Glutamatergic neuron (in vitro differentiated cells): Measurements from ENCODE around the gene CNBP. TPM values are rescaled to one million over a fixed set of nuclear protein-coding genes. Genes with fewer than 3 reads are reported as not detected.

Experiments
- DNase-seq: peaks from one replicate; pipeline ENCODE4 v3.0.0; 2022
- H3K27ac Mint-ChIP-seq: one replicate; pipeline ENCODE4 v1.8.0; 2020; ENCODE audit warnings: mild to moderate bottlenecking, mixed read lengths, inconsistent platforms; ENCODE audit not compliant: unreplicated experiment
- H3K27me3 Mint-ChIP-seq: one replicate; pipeline ENCODE4 v1.8.0; 2020; ENCODE audit warnings: mild to moderate bottlenecking, moderate library complexity, mixed read lengths, inconsistent platforms; ENCODE audit not compliant: unreplicated experiment
- H3K36me3 Mint-ChIP-seq: one replicate; pipeline ENCODE4 v1.8.0; 2020; ENCODE audit warnings: mild to moderate bottlenecking, mixed read lengths, inconsistent platforms; ENCODE audit not compliant: unreplicated experiment
- H3K4me1 Mint-ChIP-seq: one replicate; pipeline ENCODE4 v1.8.0; 2020; ENCODE audit warnings: mild to moderate bottlenecking, low read depth, mixed read lengths, inconsistent platforms; ENCODE audit not compliant: unreplicated experiment
- H3K4me3 Mint-ChIP-seq: one replicate; pipeline ENCODE4 v1.8.0; 2020; ENCODE audit warnings: mild to moderate bottlenecking, mixed read lengths, inconsistent platforms; ENCODE audit not compliant: unreplicated experiment
- H3K9me3 Mint-ChIP-seq: one replicate; pipeline ENCODE4 v1.8.0; 2020; ENCODE audit warnings: mild to moderate bottlenecking, moderate library complexity, mixed read lengths, inconsistent platforms; ENCODE audit not compliant: unreplicated experiment
- CTCF ChIP-seq: fragments of 200-600 bp; sonication (generic); IDR thresholded peaks from one replicate; pipeline ENCODE4 v1.5.0; 2021; ENCODE audit not compliant: partially characterized antibody, unreplicated experiment
- total RNA-seq: library from RNA; stranded (reverse); fragmentation: NEBNext Ultra II Directional; extraction: Animal tissue kit (Norgen Biotek cat#: 25700); gene quantifications from one replicate; pipeline ENCODE4 v1.2.1, GENCODE V29; 2021; ENCODE audit not compliant: unreplicated experiment

Gene CNBP
- total RNA-seq, 1 donor from 2014 or later: 177 TPM

- no peaks in the 10 kb centered on the region for H3K9me3 Mint-ChIP-seq
- H3K27ac Mint-ChIP-seq: no peak overlapping the region
- H3K4me1 Mint-ChIP-seq: peaks cover 3% of the 10 kb centered on the region
- DNase-seq: no peak
- H3K36me3 Mint-ChIP-seq: no peaks in the 10 kb centered on the region
- TF ChIP-seq CTCF: no peak
- H3K27me3 Mint-ChIP-seq: peaks cover 6% of the 10 kb centered on the region
- no peak overlapping the region for H3K4me3 Mint-ChIP-seq
These were observed 53.3 kb downstream of the CNBP start for GRCh38 chr3:129130291-129130813.

DNA sequence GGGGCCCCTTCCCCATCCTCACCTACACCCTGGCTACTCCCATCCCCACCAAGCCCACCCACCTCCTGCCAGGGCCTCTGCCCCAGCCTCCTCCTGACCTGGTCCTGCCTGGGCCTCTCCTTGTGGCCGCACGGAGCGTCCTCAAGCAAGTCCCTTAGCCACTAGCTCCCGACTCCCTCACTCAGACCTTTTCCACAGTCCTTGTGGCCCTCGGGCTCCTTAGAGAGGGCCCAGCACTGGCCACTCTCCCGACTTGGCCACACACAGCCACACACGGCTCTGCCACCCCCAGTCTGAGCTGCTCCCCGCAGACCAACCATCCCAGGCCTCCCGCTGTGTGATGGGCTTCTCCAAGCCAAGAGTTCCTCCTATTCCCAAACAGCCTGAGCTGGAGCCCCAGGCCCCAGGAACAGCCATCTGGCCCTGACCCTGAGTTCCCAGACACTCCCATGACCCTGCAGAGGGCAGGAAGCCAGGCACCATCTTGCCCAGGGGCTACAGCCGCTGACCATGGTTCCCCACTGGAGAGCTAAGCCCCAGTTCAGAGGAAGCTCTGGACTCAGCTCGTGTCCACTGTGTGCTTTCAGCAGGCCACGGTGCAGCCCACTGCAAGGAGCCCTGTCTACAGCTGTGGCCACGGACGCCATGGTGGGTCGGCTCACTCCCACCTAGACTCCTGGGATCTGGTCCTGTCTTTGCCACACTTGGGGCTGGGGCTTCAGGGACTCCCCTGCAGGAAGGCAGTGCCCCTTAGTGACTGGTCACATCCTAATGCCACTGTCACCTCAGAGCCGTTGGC lies 55.1 kb downstream of the CNBP start:
- no peak for DNase-seq
- H3K4me3 Mint-ChIP-seq: no peak overlapping the region
- peaks cover 4% of the 10 kb centered on the region for H3K27me3 Mint-ChIP-seq
- no peaks in the 10 kb centered on the region for H3K9me3 Mint-ChIP-seq
- no peak overlapping the region for H3K27ac Mint-ChIP-seq
- no peak for TF ChIP-seq CTCF
- H3K4me1 Mint-ChIP-seq: peaks cover 3% of the 10 kb centered on the region
- H3K36me3 Mint-ChIP-seq: no peaks in the 10 kb centered on the region

DNA sequence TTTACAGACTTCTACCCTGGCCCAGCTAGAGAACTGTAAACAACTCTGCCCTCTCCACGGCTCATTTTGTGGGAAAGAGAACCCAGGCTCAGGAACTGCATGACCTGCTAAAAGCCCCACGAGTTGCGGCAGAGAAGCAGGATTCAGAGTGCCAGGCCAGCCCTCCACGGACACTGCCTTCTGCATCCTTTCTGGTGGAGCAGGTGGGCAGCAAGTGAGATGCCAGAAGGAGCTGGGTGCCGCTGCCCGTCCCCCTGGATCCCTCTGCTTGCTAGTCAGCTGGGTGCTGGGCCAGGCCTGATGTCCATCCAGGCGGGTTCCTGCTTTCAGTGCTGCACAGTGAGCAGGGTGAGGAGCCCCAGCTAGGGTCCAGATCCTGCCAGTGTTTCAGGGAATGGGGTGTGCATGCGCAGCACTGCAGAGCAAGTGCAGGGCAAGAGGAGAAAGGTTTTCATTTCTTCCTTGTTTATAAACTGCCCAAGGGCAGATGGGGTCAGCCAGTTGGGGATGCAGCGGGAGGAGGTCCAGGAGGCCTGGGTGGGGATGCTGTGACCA lies 56.9 kb downstream of the CNBP start:
- no peaks in the 10 kb centered on the region for H3K36me3 Mint-ChIP-seq
- peaks cover 7% of the 10 kb centered on the region for H3K27me3 Mint-ChIP-seq
- H3K9me3 Mint-ChIP-seq: no peaks in the 10 kb centered on the region
- DNase-seq: no peak
- H3K4me3 Mint-ChIP-seq: no peak overlapping the region
- peaks cover 3% of the 10 kb centered on the region for H3K4me1 Mint-ChIP-seq
- TF ChIP-seq CTCF: no peak
- no peak overlapping the region for H3K27ac Mint-ChIP-seq

DNA sequence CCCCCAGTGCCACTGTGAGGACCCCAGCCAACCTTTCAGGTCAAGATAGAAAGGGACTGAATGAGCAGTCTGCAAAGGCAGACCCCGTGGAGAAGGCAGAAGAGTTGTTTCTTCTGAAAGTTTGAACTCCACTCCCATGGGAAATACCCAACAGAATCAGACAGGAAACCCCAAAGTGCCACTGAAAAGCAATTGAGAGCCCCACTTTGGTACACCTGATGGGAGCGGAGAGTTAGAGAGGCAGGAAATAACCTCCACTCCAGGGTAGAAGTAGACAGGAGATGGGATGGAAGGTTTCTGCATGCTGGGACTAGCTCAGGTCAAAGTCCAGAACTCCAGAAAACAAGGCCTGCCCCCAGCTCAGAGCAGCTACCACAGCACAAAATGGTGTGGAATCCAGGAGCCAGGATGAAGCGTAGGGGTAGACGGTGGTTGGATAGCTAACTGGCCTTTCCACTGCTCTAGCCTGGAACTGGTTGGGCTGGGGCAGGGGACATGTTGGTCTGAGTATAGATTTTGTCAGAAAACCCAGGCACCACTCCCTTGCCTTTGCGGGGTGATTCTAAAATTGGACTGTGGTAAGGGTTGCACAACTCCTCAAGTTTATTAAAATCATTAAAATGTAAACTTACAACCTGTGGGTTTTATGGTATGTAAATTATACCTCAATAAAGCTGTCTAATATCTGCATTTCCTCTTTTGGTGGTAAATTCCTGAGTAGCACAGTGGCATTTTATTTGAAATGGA lies 60.2 kb downstream of the CNBP start:
- H3K27ac Mint-ChIP-seq: no peak overlapping the region
- H3K9me3 Mint-ChIP-seq: peaks cover 3% of the 10 kb centered on the region
- no peak overlapping the region for H3K4me3 Mint-ChIP-seq
- no peak for DNase-seq
- H3K4me1 Mint-ChIP-seq: peaks cover 4% of the 10 kb centered on the region
- H3K27me3 Mint-ChIP-seq: peaks cover 7% of the 10 kb centered on the region
- TF ChIP-seq CTCF: no peak
- no peaks in the 10 kb centered on the region for H3K36me3 Mint-ChIP-seq
